Prostate gland (tissue), 2 donors: ENCODE measurements around the gene OTOP3.

ENCODE experiments used
- CTCF ChIP-seq, 4 experiments: fragments of 200-600 bp in 2 of 4; fragments of 450-650 bp in 2 of 4; sonication (generic) in 2 of 4; IDR thresholded peaks; 1 replicate in 3 of 4; 2 replicates in 1 of 4; pipeline ENCODE4 v1.5.1; 2016 to 2019; ENCODE audit warnings: antibody characterized with exemption in 4 of 4, mild to moderate bottlenecking in 2 of 4, moderate library complexity in 2 of 4
- POLR2A ChIP-seq: fragments of 450-650 bp; IDR thresholded peaks from one replicate; pipeline ENCODE4 v1.6.1; 2016; ENCODE audit warnings: antibody characterized with exemption, mild to moderate bottlenecking
- POLR2AphosphoS5 ChIP-seq: sonication (generic); formaldehyde crosslinking; IDR thresholded peaks from one replicate; pipeline ENCODE4 v1.6.1; 2017; ENCODE audit warnings: antibody characterized with exemption

GRCh38 chr17:74922172-74922571 lies 13.5 kb upstream of the OTOP3 start:
- no peak for TF ChIP-seq CTCF (IDR thresholded peaks at IDR 0.05)
- TF ChIP-seq POLR2A = no peak
- TF ChIP-seq POLR2AphosphoS5 = no peak
